NCI-H2171 treated with DMSO at 0.1 percent for 48 hours (cell line): ENCODE results near the gene GUK1.
"Not testable (repeated sequence)": the region's sequence is repeated elsewhere in the genome, so short reads cannot be mapped to it uniquely, and the experiment has no call there.

Experiments used
- DNase-seq: peaks from one replicate; lab custom pipeline; 2025; lab: John Stamatoyannopoulos, UW

The GUK1 gene

DNA sequence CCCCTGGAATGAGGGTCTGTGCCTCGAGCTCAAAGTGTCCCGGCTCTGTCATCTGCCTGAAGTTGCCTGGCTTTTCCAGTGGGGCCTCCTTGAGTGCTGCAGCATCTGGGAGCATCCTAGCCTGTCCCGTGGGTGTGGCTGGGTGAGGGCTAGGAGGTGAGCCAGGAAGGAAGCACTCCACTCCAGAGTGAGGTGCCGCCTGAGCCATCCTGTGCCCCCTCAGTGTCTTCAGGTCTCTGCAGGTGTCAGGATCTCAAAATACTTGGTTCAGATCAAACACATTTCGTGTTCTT, 37.0 kb downstream of the GUK1 start:
- DNase-seq: no peak

GRCh38 chr1:228177721-228178710, 37.9 kb downstream of the GUK1 start:
- DNase-seq: no peak

- no peak for DNase-seq
Measured at GRCh38 chr1:228178737-228179684, 38.9 kb downstream of the GUK1 start.

- DNase-seq: no peak
Measured at GRCh38 chr1:228180271-228180958, 40.3 kb downstream of the GUK1 start.

DNA sequence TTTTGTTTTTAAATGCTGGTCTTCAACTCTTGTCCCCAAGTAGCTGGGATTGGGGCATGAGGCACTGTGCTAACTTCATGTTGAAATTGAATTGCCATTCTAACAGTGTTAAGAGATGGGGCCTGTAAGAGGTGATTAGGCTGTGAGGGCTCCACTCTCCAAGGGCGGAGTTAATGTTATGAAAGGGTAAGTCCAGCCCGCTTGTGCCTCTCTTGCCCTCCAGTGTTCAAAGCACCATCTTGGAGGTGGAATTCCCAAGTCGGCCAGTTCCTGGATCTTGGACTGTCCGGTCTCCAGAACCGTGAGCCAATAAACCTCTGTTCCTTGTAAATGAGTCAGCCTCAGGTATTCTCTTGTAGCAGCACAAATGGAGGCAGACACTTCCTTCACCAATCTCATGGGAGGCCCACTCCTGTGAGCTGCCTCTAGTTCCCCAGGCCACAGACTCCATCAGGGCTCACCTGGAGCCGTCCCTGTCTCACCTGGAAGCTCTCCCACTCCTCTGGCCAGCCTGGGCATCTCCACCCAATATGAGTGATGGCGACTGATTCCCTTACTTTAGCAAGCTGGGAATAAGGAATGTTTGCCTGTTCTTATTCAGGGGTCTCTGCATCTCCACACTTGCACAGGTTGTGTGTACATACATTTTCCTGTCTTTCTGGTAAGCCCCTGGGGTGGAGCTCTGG, 41.0 kb downstream of the GUK1 start:
- no peak for DNase-seq

DNA sequence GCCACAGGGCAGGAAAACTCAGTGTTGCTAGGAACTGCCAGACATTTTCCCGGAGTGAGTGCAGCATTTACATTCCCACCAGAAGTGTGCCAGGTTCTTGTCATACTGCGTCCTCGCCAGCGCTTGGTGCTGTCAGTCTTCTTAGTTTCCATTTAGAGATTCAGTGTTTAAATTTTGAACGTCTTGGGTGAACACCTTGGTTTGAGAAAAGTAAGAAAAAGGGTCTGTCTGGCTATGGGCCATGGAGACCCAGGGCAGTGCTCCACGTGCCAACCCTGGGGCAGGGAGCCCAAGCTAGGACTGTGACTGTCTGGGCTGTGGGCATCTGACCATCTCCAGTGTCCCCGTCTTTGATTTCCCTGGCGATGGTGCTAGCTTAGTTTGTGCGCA, 41.6 kb downstream of the GUK1 start:
- DNase-seq: no peak

GRCh38 chr1:228182296-228183030, 42.4 kb downstream of the GUK1 start:
- no peak for DNase-seq

DNA sequence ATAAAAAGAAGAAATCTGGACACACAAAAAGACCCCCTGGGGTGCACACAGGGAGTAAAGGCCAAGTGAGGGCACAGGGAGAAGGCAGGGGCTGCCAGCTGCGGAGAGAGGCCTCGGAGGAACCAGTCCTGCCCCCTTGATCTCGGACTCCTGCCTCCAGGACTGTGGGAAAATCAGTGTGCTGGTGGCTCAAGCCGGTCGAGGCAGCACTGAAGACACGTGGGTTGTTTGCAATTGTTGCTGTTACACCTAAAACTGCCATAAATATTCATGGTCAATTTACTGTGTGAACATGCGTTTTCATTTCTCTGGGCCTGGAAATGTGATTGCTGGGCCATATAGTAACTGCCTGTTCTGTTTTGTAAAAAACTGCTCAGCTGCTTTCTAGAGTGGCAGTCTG, 44.1 kb downstream of the GUK1 start:
- no peak for DNase-seq

- DNase-seq: no peak
Measured at GRCh38 chr1:228185641-228185965, 45.5 kb downstream of the GUK1 start.

- DNase-seq: not testable (repeated sequence)
Measured at GRCh38 chr1:228188249-228188648, 48.2 kb downstream of the GUK1 start.

- DNase-seq: no peak
Measured at GRCh38 chr1:228190182-228190581, 50.1 kb downstream of the GUK1 start.

- no peak for DNase-seq
Measured at GRCh38 chr1:228190778-228191177, 50.7 kb downstream of the GUK1 start.

DNA sequence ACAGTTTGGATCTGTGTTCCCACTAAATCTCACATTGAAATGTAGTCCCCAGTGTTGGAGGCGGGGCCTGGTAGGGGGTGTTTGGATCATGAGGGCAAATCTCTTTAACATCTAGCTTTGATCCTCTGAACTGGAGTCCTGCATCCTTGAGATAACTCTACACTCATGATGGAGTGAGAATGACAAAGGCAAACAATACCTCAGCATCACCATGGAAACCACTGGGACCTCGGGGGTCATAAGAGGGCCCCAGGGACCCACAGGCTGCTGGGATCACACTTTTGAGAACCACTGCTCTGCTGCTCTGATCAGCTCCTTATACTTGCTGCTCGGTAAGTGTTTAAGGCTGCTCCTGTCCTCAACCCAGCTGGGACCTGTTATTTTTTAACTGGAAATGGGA, 54.4 kb downstream of the GUK1 start:
- DNase-seq: no peak

- DNase-seq: no peak
Measured at GRCh38 chr1:228194921-228195812, 55.1 kb downstream of the GUK1 start.

GRCh38 chr1:228197555-228198147, 57.6 kb downstream of the GUK1 start:
- DNase-seq: no peak
